HG02884 (cell line): Measurements from ENCODE around the gene CTTNBP2.

Experiments
- ATAC-seq: cut with Tn5 transposase; IDR thresholded peaks from one replicate; pipeline ENCODE4 v1.9.1; 2021; ENCODE audit warnings: mild to moderate bottlenecking, moderate library complexity; ENCODE audit not compliant: unreplicated experiment

CTTNBP2 gene

DNA sequence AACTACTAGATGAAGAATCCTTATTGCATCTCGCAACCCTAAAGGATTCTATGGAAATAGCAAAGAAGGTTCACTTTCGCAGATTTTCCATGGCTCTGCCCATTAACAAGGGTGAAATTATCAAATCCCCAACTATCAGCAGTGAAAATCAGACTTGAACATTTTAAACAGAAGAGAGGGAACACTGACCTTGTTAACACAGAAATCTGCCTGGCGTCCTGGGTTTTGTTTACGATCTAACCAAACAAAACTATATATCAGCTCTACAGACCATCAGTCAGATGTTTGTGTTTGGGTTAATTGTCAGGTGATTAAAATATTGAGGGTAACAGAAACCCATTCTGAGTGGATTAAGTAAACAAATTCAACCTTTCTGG, 1.9 kb downstream of the CTTNBP2 start:
- no peak for ATAC-seq

DNA sequence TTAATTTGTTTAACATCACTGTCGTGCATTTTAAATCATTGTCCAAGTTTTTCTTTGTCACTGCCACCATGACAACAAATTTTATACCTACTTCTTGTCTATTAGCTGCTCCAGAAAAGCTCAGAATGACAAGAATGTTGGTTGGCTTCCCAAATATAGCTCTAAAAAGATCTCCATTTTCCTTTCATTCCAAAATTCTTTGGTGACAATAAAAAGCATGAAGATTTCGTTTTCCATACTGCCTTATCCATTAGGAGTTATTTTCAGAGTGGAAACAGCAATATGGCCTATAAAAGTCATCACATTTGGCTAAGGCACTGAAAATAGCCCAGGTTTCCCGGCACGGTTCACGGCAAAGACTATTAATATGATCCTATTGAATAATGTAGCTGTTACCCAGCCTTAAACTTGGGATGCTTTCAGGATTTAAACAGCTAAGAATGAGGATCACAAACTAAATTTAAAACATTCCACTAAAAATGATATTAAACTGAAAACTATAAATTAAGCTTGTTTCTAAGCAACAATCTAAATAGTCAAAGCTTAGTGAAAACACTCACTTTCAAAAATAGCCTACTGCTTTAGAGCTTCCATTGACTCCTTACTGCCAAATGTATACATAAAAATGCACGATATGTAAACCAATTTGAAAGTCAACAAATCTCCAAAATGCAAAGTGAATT, 2.7 kb downstream of the CTTNBP2 start:
- no peak for ATAC-seq

DNA sequence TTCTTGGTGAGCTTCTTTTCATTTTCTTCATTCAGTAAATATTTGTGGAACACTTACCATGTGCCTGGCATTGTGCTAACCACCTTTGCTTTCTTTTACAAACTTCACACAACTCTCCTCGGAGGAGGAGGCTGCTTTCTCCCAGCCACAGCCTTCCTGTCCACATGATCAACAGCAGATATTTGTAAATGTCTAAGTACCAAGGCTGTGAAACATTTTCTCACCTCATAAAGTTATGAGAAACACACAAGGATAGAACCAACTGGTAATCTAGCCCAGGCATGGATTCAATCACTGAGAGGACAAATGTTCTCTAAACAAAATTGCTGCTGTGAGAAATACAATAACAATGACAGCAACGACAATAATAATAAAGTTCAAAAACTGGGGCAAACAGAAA, 3.9 kb downstream of the CTTNBP2 start:
- ATAC-seq: no peak

- no peak for ATAC-seq
Observed at GRCh38 chr7:117863618-117864017, 9.6 kb downstream of the CTTNBP2 start.

DNA sequence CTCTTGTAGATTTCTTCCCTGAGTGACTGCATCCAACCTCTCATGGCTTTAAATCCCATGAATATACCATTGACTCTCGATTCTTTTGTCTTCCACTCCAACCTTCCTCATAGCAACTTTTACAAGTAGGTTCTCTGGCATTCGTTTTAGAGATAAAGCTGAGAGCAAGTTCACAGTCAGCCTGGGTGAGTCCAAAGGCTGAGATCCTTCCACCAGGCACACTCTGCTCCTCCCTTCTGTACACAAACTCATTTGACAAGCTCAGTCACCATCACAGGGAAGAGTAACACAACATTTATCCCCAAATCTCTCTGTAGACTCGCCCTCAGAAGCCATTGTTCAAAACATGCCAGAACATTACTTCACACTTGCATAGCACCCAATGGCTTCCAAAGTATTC, 10.9 kb downstream of the CTTNBP2 start:
- ATAC-seq: no peak

GRCh38 chr7:117859246-117859812, 13.9 kb downstream of the CTTNBP2 start:
- no peak for ATAC-seq

DNA sequence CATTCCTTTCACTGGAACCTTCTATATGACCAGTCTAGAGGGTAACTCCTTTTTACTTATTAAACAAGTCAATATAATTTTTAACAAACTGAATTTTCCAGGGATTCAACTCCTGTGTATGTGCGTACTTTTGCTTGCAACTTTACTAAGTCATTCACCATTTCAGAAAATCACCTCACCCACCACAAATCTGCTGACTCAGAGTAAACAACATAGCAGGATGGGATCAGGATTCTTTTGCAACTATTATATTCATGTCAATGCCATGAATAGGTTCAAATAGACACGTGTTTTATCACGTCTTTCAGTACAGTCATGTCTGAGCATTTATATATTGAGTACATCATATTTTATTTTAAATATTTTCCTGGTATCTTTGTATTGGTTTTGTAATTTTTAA, 14.5 kb downstream of the CTTNBP2 start:
- ATAC-seq: no peak

GRCh38 chr7:117857718-117858117, 15.5 kb downstream of the CTTNBP2 start:
- no peak for ATAC-seq

DNA sequence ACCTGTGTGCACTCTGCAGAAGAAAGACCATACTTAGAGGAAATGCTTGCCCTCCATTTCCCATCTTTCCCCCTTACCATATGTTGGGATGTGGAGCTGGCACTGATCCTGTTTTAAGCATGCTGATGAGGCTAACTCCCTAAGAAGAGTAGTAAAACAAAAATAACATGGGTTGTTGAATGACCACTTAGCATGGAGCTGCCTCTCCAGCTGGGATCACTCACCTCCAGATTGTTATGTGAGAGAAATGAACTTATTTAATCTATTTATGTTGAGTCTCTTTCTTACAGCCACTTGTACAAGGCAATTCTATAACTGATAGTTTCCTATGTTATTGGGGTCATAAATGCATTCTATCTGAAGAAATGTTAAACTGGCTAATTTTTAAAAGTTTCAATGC, 17.0 kb downstream of the CTTNBP2 start:
- ATAC-seq: no peak

DNA sequence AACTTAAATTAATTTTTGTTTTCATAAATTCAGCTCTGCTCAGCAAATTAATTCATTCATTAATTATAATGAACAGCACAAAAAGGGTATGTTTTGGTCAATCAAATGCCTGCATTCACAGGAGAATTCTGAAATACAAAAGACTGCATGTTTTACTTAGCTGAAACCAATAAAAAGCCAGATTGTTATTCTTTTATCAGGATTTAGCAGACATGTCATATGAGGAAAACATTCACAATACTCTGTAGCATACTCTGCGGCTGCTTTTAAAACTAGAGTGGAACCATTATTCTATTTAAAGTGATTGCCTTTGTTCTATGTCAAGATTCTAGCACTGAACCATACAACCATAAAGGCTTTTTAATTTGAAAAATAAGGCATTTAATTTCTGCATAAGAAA, 19.1 kb downstream of the CTTNBP2 start:
- no peak for ATAC-seq

DNA sequence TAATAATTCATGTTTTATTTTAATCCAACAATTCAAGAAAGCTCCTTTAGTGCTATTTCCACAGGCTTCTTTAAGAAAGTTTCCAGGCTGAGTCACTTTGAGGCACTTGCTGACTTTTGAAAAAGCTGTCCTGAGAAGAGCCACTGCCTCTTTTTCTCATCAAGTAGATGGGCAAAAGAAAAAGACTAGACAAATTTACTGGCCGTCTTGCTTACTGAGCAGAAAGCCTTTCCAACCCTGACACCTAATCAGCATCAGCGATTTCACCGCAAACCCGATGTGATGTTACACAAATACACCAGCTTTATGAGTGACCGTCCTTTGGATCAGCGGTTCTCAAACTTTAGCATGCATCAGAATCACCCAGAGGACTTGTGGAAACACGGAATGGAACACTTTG, 24.3 kb downstream of the CTTNBP2 start:
- no peak for ATAC-seq

DNA sequence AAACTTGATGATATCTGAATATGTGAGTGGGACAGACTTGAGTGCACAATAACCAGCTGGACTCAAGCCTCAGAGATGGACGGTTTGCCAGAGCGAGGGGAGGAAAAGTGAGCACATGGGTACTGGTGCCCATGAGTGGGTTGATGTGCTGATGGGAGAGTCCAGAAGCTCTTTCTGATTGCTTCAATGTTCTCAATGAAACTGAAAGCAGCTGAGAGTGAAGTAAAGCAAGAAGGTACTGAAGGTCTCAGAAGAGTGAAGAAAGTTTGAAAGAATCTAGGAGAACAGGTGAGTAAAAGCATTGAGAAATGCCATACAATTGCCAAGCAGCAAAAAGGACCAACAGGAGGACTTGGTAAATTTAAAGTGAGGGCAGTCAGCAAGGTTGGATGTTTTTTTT, 28.6 kb downstream of the CTTNBP2 start:
- no peak for ATAC-seq

- no peak for ATAC-seq
Observed at GRCh38 chr7:117841611-117842010, 31.6 kb downstream of the CTTNBP2 start.

- no peak for ATAC-seq
Observed at GRCh38 chr7:117841011-117841410, 32.2 kb downstream of the CTTNBP2 start.

DNA sequence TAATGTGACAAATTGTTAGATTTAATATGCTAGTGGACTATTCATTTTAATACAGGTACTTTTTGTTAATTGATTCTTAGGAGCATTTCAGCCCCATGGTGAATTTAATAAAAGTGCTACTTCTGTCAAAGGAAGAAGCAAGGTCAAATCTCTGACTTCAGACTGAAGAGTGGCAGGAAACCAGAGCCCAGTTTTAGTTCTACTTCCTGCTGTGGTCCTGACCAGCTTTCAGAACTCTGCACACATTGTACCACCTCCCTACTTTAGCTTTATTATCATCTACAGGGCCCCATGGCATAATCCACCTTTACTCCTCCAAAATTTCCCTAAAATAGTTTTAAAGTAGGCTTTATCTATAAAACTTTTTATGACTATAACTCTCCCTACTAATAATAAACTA, 33.7 kb downstream of the CTTNBP2 start:
- ATAC-seq: peak; percentile 52

DNA sequence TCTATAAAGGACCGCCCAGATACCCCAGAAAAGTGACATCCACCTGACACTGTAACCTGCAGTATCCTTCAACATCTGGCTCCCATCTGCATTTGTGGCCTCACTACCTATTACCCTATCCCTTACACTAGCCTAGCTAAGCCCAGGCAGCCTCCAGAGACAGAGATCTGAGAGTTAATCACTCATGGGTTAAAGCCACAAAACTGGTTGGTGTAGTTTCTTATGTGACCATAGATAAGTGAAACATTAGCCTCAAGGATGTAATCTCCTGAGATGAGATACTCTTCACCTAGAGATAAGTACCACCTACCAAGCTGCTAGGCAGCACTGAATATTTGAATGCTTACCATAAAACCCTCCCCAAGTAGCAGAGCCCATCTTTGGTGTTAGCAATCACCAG, 35.4 kb downstream of the CTTNBP2 start:
- ATAC-seq: peak; percentile 65

DNA sequence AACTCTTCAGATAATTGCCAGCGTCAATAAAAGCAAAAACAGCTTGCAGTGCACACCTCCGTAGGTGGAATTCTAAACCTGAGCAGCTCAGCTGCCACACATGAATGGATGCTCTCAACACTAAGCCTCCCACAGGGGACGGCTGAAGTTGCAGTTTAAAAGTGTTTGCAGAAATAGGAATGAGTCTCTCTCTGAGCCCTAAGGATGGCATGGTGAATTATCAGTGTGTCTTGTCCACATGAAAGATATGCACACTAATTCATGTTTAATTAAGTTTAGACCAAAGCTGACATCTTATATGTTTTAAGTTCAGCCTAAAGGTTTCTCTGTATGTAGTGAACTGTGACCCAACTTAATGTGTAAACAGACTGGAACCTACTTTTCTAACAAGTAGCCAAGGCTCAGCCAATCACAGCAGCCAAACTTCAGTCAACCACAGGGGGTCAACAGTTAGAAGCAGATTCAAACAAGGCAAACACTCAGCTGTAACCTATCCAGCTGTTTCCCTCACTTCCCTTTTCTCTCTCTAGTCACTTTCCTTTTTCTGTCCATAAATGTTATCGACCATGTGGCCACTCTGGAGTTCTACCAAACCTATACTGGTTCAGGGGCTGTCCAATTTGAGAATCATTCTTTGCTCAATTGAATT, 38.1 kb downstream of the CTTNBP2 start:
- ATAC-seq: no peak

- no peak for ATAC-seq
Observed at GRCh38 chr7:117830422-117830954, 42.8 kb downstream of the CTTNBP2 start.

GRCh38 chr7:117829450-117830117, 43.7 kb downstream of the CTTNBP2 start:
- ATAC-seq: no peak

DNA sequence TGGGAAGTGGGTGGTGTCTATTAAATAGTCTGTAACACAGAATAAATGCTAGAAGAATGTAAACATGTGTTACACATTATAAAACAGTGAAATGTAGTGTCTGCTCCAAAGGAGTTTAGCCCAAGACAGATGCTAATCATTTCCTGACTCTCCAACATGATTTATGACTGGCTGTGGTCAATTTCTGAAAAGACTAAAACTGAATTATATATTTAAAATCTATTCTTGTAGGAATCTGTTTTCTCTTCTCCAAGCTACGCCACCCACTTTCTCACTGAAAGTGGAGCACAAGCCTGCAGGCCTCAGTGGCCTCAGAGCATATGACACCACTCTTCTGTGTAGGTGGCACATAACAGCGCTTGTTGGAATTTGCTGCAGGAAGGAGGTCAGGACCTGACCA, 44.4 kb downstream of the CTTNBP2 start:
- ATAC-seq: no peak

DNA sequence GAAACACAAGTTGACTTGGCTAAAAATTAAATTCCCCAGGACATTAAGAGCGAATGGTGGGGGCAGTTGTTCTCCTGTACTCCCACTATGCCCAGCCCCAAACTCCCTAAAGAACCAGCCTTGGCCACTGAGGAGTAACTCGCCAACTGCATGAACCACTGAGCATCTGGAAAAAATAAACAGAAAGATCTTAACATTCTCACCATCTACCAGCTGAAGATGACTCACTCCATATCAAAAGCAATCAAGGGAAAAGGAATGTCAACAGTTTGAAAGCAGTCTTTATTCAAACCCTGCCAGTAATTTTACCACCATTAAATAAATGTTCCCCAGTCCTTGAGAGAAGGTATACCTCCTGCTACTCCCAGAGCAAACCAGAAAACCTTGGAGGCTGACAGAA, 45.4 kb downstream of the CTTNBP2 start:
- ATAC-seq: no peak

DNA sequence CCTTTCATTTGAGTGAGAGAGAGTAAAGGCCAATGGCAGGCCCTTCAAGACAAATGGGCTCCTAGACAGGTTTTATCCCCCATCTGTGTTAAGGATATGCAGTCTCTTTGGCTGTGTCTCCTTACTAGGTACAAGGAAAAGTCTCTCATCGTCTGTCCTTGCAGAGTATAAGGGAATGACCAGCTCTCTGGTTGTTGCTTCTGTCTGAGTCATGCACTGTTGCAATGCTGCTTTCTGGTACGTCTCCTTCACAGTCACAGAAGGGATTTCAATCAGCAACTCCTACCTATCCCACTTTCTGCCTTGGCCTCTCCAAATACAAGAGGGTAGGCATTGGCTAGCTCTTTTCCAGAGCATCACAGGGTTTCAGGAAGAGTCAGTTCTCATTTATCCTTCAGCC, 48.1 kb downstream of the CTTNBP2 start:
- ATAC-seq: no peak
